SH-SY5Y (cell line): ENCODE data around the gene NKTR.

ENCODE experiments used
- GATA2 ChIP-seq: IDR thresholded peaks from 2 replicates; pipeline ENCODE4 v1.6.1; 2011; ENCODE audit warnings: mild to moderate bottlenecking, low read depth, low read length
- GATA3 ChIP-seq: IDR thresholded peaks from 2 replicates; pipeline ENCODE4 v1.6.1; 2011; ENCODE audit warnings: low read depth, mild to moderate bottlenecking, low read length, moderate library complexity

The NKTR gene

GRCh38 chr3:42652611-42653302 lies 52.3 kb downstream of the NKTR start:
- TF ChIP-seq GATA2 (no peak), GATA3 (no peak)

GRCh38 chr3:42653303-42653559 lies 52.7 kb downstream of the NKTR start:
- TF ChIP-seq GATA2 (no peak), GATA3 (no peak)

GRCh38 chr3:42653560-42654330 lies 53.3 kb downstream of the NKTR start, which contains the start of gene ZBTB47:
Gene ZBTB47, plus strand, starts transcription at chr3:42653697. Its CDS starts 4,659 bp downstream, at chr3:42658356.
- TF ChIP-seq GATA2 (no peak), GATA3 (no peak)

- TF ChIP-seq GATA2 (no peak), GATA3 (no peak)
Observed at GRCh38 chr3:42654331-42655201, 54.1 kb downstream of the NKTR start.

DNA sequence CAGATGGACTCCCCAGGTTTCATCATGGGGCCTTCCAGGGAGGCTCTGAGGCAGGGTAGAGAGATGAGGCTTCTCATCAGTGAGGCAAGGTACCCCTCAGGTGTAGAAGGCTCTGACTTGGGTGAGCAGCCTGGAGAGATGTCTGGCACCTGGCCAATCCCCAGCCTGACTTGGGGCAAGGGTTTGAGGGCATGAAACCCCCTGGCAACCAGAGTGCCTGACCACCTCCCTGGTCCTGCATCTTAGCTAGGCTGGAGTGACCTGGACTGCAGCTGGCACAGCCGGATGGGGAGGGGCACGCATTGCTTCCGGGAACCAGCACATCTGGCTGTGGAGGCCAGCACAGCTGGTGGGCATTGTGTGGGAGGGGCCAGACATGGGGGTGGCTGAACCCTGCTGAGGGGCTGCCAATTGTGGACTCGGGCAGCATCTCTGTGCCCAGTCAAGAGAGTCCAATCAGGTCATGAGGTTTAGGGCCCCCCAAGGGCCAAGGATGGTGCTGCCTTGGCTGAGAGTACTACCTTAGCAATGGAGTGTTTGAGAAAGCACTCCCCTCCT lies 54.9 kb downstream of the NKTR start:
- TF ChIP-seq GATA3: no peak
- no peak for TF ChIP-seq GATA2

- no peak for TF ChIP-seq GATA2
- no peak for TF ChIP-seq GATA3
Observed at GRCh38 chr3:42655980-42656679, 55.6 kb downstream of the NKTR start.

- TF ChIP-seq GATA2 (no peak), GATA3 (no peak)
Observed at GRCh38 chr3:42656680-42657610, 56.5 kb downstream of the NKTR start.

GRCh38 chr3:42657675-42658074 lies 57.2 kb downstream of the NKTR start:
- TF ChIP-seq GATA3: no peak
- TF ChIP-seq GATA2: no peak

DNA sequence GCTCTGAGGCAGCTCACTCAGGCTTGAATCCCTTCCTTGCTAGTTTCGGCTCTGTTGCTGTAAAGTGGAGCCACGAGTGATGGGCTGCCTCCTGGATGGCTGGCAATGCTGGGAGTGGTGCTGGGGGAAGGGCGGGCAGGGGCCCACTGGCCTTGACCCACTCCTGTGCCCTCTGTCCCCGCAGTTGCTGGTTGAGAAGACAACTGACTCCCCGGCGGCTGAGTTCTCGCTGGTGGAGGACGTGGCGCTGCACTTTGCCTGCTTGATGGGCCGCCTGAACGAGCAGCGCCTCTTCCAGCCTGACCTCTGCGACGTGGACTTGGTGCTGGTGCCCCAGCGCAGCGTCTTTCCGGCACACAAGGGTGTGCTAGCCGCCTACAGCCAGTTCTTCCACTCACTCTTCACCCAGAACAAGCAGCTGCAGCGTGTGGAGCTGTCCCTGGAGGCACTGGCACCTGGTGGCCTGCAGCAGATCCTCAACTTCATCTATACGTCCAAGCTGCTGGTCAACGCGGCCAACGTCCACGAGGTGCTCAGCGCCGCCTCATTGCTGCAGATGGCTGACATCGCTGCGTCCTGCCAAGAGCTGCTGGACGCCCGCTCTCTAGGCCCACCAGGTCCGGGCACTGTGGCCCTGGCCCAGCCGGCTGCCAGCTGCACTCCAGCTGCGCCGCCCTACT lies 57.7 kb downstream of the NKTR start:
- TF ChIP-seq GATA3: no peak

- TF ChIP-seq GATA3: no peak
- TF ChIP-seq GATA2: no peak
Observed at GRCh38 chr3:42658771-42659390, 58.4 kb downstream of the NKTR start.

DNA sequence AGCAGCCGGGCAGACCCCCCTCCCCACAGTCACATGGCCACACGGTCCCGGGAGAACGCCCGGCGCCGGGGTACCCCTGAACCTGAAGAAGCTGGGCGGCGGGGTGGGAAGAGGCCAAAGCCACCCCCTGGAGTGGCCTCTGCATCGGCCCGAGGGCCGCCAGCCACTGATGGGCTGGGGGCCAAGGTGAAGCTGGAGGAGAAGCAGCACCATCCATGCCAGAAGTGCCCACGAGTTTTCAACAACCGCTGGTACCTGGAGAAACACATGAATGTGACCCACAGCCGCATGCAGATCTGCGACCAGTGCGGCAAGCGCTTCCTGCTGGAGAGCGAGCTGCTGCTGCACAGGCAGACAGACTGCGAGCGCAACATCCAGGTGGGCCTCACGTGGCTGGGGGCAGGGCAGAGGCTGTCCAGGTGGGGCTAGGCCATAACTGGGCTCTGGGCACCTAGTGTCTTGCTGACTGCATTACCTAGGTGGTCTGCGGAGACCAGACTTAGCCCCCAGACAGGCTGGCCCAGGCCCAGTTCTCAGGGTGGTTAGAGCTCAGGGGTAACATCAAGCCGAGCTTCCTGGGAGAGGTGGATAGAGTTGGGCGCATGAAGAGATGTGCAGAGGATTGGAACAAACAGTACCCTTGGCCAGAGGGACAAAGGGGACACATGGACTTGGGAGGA lies 59.1 kb downstream of the NKTR start:
- TF ChIP-seq GATA3: no peak
- no peak for TF ChIP-seq GATA2
